GM23248 (cell line): Measurements from ENCODE around the gene NBEAL2. TPM values are rescaled to one million over a fixed set of nuclear protein-coding genes. Genes with fewer than 3 reads are reported as not detected.

ENCODE experiments used
- DNase-seq: peaks from one replicate; pipeline ENCODE4 v3.0.0-alpha.2; 2015
- H2AFZ ChIP-seq: fragments of 200-600 bp; sonication (generic); 2 replicates; pipeline ENCODE4 v1.6.1; 2016; ENCODE audit warnings: antibody characterized with exemption
- H3F3A ChIP-seq: fragments of 200-600 bp; sonication (generic); 2 replicates; pipeline ENCODE4 v1.6.1; 2016; ENCODE audit warnings: mild to moderate bottlenecking, antibody characterized with exemption, mixed run types; ENCODE audit not compliant: insufficient read depth
- H3K27ac ChIP-seq: fragments of 200-600 bp; sonication (generic); 2 replicates; pipeline ENCODE4 v1.5.1; 2016; ENCODE audit warnings: mild to moderate bottlenecking
- H3K27me3 ChIP-seq: fragments of 200-600 bp; sonication (generic); replicated peaks from 2 replicates; pipeline ENCODE4 v1.6.1; 2016; ENCODE audit warnings: mild to moderate bottlenecking; ENCODE audit not compliant: insufficient read depth
- H3K36me3 ChIP-seq: fragments of 200-600 bp; sonication (generic); 2 replicates; pipeline ENCODE4 v1.6.1; 2016; ENCODE audit warnings: low read depth, mild to moderate bottlenecking
- H3K4me1 ChIP-seq: fragments of 200-600 bp; sonication (generic); 2 replicates; pipeline ENCODE4 v1.6.1; 2016; ENCODE audit warnings: mild to moderate bottlenecking; ENCODE audit not compliant: insufficient read depth
- H3K4me2 ChIP-seq: fragments of 200-600 bp; sonication (generic); one replicate; pipeline ENCODE4 v1.6.1; 2016; ENCODE audit warnings: mild to moderate bottlenecking; ENCODE audit not compliant: unreplicated experiment
- H3K4me3 ChIP-seq: fragments of 200-600 bp; sonication (generic); 2 replicates; pipeline ENCODE4 v1.5.1; 2016; ENCODE audit warnings: mild to moderate bottlenecking
- H3K79me2 ChIP-seq: fragments of 200-600 bp; sonication (generic); 2 replicates; pipeline ENCODE4 v1.6.1; 2016; ENCODE audit warnings: mild to moderate bottlenecking; ENCODE audit not compliant: insufficient read depth
- H3K9ac ChIP-seq: fragments of 200-600 bp; sonication (generic); 2 replicates; pipeline ENCODE4 v1.6.1; 2016; ENCODE audit warnings: mild to moderate bottlenecking
- H3K9me2 ChIP-seq: fragments of 200-600 bp; sonication (generic); 2 replicates; pipeline ENCODE4 v1.6.1; 2016; ENCODE audit warnings: mixed run types, mild to moderate bottlenecking, moderate library complexity; ENCODE audit not compliant: insufficient read depth
- H3K9me3 ChIP-seq: fragments of 200-600 bp; sonication (generic); one replicate; pipeline ENCODE4 v1.6.1; 2017; ENCODE audit warnings: low read depth
- H4K20me1 ChIP-seq: fragments of 200-600 bp; sonication (generic); 2 replicates; pipeline ENCODE4 v1.6.0; 2016; ENCODE audit not compliant: insufficient read depth
- EZH2 ChIP-seq: fragments of 200-600 bp; sonication (generic); IDR thresholded peaks from 2 replicates; pipeline ENCODE4 v1.6.1; 2018; ENCODE audit warnings: antibody characterized with exemption, mild to moderate bottlenecking; ENCODE audit not compliant: insufficient read depth, poor library complexity, severe bottlenecking
- EZH2phosphoT487 ChIP-seq: fragments of 200-600 bp; sonication (generic); IDR thresholded peaks from 2 replicates; pipeline ENCODE4 v1.6.1; 2018; ENCODE audit warnings: antibody characterized with exemption, moderate library complexity, mild to moderate bottlenecking, low read depth; ENCODE audit not compliant: insufficient read depth
- WGBS, 2 experiments: methylation state at CpG; one replicate each; pipeline ENCODE4 v1.1.6; 2015 to 2017; ENCODE audit warnings: low lambda C conversion rate in 2 of 2, low coverage in 1 of 2; ENCODE audit errors: missing lambda C conversion rate in 2 of 2; 5-methylcytosine and 5-hydroxymethylcytosine counted together
- in situ Hi-C: fragments of 300-500 bp; cut with MboI; formaldehyde crosslinking; loops from 2 replicates; pipeline ENCODE4 v1.15.0; 2020
- polyA plus RNA-seq: library from polyadenylated mRNA; unstranded; fragments of >200 nt; fragmentation: Nextera tagmentation; extraction: Ambion mirVana; gene quantifications from 2 replicates; pipeline ENCODE4 v1.2.1, GENCODE V29; 2016
- total RNA-seq: library from RNA; depleted of rRNA; stranded (reverse); fragments of >200 nt; shearing (Covaris generic); gene quantifications from 2 replicates; pipeline ENCODE4 v1.2.3, GENCODE V29; 2014

NBEAL2 gene
- total and polyA plus RNA-seq, 2 experiments from 2014 or later: 0.94 to 2.8 TPM

DNA sequence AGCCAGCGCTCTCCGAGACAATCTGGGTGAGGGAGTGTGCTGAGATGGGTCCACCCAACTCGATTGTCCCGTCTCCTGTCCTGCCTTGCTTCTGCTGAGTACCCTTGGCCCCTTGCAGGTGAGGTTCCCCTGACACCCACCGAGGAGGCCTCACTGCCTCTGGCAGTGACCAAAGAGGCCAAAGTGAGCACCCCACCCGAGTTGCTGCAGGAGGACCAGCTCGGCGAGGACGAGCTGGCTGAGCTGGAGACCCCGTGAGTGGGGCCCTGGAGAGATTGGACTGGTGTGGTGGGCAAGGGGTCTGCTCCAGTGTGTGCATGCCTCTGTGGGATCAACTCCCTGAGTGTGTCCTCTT lies 23.6 kb downstream of the NBEAL2 start:
- no peak overlapping the region for H3K4me3 ChIP-seq
- H4K20me1 ChIP-seq: no peaks in the 10 kb centered on the region
- H3K36me3 ChIP-seq: no peaks in the 10 kb centered on the region
- H3K9ac ChIP-seq: no peak overlapping the region
- H3K27me3 ChIP-seq: no peaks in the 10 kb centered on the region
- no peaks in the 10 kb centered on the region for H3K9me2 ChIP-seq
- H2AFZ ChIP-seq: no peak overlapping the region
- no peak for DNase-seq
- H3K4me2 ChIP-seq: no peak overlapping the region
- no peaks in the 10 kb centered on the region for H3F3A ChIP-seq
- H3K79me2 ChIP-seq: no peaks in the 10 kb centered on the region
- in situ Hi-C loops: no loop called here
- no peak overlapping the region for H3K27ac ChIP-seq
- 83 to 84% methylated on average over 10 of the region's 10 CpGs for whole genome bisulfite sequencing, 2 experiments
- H3K4me1 ChIP-seq: peaks cover 4% of the 10 kb centered on the region; the same call in 1 of the 2 replicates
- TF ChIP-seq EZH2phosphoT487: no peak
- TF ChIP-seq EZH2: no peak
- H3K9me3 ChIP-seq: no peaks in the 10 kb centered on the region

DNA sequence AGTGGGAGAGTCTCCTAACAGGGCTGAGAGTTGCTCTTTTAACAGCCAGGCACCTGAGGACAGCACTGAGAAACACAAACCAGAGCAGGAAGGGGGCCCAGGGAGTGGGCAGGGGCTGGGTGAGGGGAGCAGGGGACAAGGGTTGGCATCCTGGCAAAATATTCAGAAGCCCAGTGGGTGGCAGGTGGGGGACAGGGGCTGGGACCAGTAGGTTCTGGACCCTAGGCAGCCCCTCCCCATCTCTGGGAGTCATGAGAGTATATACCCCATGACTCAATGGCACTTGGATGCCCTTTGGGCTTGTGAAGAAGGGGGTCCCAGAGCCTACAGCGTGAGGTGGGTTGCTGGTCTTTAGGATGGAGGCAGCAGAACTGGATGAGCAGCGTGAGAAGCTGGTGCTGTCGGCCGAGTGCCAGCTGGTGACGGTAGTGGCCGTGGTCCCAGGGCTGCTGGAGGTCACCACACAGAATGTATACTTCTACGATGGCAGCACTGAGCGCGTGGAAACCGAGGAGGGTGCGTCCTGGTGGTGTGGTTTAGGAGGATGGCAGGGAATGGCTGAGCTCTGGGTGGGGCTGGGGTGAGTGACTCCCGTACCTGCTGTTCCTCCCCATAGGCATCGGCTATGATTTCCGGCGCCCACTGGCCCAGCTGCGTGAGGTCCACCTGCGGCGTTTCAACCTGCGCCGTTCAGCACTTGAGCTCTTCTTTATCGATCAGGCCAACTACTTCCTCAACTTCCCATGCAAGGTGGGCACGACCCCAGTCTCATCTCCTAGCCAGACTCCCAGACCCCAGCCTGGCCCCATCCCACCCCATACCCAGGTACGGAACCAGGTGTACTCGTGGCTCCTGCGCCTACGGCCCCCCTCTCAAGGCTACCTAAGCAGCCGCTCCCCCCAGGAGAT lies 24.2 kb downstream of the NBEAL2 start:
- WGBS, 2 experiments: 85 to 92% methylated on average over 21 of the region's 27 CpGs
- no peak overlapping the region for H3K27ac ChIP-seq
- TF ChIP-seq EZH2: no peak
- TF ChIP-seq EZH2phosphoT487: no peak
- H3K9me2 ChIP-seq: no peaks in the 10 kb centered on the region
- H3K4me1 ChIP-seq: peaks cover 4% of the 10 kb centered on the region; the same call in 1 of the 2 replicates
- no peaks in the 10 kb centered on the region for H3F3A ChIP-seq
- no peak overlapping the region for H3K4me2 ChIP-seq
- H3K9me3 ChIP-seq: no peaks in the 10 kb centered on the region
- no peaks in the 10 kb centered on the region for H3K27me3 ChIP-seq
- H3K9ac ChIP-seq: no peak overlapping the region
- H3K4me3 ChIP-seq: no peak overlapping the region
- in situ Hi-C loops: no loop called here
- no peaks in the 10 kb centered on the region for H4K20me1 ChIP-seq
- H3K79me2 ChIP-seq: no peaks in the 10 kb centered on the region
- H3K36me3 ChIP-seq: no peaks in the 10 kb centered on the region
- no peak for DNase-seq
- H2AFZ ChIP-seq: no peak overlapping the region

DNA sequence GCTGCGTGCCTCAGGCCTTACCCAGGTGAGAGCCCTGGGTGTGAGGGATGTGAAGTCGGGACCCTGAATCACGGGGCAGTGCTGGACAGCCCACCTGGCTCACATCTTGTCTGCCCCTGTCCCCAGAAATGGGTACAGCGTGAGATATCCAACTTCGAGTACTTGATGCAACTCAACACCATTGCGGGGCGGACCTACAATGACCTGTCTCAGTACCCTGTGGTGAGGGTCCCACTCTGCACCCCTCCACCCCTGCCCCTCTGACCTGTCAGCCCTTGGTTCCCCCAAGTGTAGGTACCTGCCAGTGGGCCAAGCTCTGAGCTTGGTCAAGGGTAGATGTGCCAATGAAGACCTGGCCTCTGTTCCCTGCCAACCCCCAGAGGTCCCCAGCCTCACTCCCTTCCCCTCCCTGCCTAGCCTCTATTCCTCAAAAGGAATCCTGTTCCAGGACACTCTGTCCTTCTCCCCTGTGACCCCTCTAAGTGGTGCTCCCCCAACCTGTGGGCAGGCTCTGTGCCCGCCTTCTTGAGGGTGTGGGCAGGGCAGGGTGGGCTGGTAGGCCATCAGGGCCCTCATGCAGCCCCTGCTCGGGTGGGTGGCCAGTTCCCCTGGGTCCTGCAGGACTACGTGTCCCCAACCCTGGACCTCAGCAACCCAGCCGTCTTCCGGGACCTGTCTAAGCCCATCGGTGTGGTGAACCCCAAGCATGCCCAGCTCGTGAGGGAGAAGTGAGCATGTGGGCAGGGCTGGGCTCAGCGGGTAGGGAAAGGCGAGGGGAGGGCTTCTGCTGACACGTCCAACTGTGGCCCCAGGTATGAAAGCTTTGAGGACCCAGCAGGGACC lies 25.1 kb downstream of the NBEAL2 start:
- Histone ChIP-seq H3F3A (no peaks in the 10 kb centered on the region), H3K9ac (no peak overlapping the region), H3K4me3 (no peak overlapping the region), H3K9me2 (no peaks in the 10 kb centered on the region), H3K36me3 (no peaks in the 10 kb centered on the region), H2AFZ (no peak overlapping the region), H3K79me2 (no peaks in the 10 kb centered on the region), H3K4me1 (peaks cover 4% of the 10 kb centered on the region; the same call in 1 of the 2 replicates), H3K9me3 (no peaks in the 10 kb centered on the region), H3K27ac (no peak overlapping the region), H3K27me3 (no peaks in the 10 kb centered on the region), H4K20me1 (no peaks in the 10 kb centered on the region), H3K4me2 (no peak overlapping the region)
- TF ChIP-seq EZH2phosphoT487 (no peak), EZH2 (no peak)
- 83% methylated on average over 17 of the region's 17 CpGs for WGBS, 2 experiments
- in situ Hi-C loops: no loop called here
- no peak for DNase-seq
